Activated T-helper 1 cell treated with Interleukin-2 at 50 U/mL for 16 hours (primary cell): ENCODE results near the gene CABLES2.
A peak's percentile ranks its signal among the peaks of the same experiment; 100 is the strongest.

ENCODE experiments used
- DNase-seq: peaks from one replicate; pipeline ENCODE4 v3.0.0-alpha.2; 2020; ENCODE audit warnings: low read depth

Gene CABLES2, protein sequence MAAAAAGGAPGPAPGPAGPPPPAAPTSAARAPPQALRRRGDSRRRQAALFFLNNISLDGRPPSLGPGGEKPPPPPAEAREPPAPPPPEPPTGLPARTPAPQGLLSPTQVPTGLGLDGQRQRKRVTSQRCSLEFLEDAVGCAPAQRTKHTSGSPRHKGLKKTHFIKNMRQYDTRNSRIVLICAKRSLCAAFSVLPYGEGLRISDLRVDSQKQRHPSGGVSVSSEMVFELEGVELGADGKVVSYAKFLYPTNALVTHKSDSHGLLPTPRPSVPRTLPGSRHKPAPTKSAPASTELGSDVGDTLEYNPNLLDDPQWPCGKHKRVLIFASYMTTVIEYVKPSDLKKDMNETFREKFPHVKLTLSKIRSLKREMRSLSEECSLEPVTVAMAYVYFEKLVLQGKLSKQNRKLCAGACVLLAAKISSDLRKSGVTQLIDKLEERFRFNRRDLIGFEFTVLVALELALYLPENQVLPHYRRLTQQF

DNA sequence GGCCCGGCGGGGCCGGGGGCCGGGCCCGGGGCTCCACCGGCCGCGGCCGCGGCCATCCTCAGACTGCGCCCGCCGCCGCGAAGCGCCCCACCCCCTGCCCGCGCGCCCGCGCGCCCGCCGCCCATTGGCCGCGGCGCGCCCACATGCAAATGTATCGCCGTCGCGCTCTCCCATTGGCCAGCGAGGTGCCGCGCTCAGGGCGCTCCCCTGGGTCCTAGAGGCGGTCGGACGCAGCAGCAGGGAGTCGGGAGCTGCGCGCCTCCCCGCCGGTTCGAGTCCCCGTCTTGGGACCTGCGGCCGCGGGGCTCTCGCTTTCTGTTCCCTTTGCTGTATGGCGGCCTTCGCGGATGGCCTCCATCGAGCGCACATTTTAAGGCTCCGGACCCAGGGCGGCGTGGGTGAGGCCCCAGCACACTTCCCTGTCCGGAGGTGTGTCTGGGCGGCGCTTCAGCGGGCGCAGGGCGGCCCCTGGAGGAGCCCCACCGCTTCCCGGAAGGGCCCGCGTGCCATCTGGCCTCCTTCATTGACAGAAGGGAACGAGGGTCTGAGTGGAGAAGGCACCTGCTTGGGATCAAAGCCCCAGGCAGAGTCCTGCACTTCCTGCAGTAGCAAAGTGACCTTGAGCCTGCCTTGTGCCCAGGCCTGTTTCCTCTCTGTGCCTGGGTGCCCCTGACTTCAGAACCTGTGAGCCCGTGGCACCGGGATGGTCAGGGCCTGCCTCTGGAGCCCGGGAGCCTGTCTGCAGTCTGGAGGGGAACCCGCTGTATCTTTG is at the start of gene CABLES2:
TSS of gene CABLES2 (minus strand) at position 65 of the 772 bp plus-strand sequence. CDS start at position 56, 9 bp downstream.
- DNase-seq, result peak; percentile 89

DNA sequence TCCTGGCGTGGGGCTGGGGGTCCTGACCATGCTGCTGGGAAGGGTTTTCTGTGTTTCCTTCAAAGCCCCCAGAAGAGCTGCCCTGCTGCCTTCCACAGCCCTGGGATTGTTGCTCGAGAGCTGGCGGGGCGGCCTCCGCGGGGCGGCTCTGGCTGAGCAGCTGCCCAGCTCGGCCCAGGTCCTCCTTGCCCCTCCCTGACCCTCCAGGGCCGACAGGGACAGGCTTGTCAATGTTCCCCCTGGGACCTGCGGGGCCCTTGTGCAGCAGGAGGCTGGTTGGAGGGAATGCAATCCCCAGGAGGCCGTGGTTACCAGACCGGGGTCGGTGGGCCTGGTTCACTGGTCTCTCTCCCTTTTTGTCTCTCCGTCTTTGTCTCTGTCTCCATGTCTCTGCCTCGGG is 48.8 kb upstream of the CABLES2 start:
- DNase-seq, result no peak

DNA sequence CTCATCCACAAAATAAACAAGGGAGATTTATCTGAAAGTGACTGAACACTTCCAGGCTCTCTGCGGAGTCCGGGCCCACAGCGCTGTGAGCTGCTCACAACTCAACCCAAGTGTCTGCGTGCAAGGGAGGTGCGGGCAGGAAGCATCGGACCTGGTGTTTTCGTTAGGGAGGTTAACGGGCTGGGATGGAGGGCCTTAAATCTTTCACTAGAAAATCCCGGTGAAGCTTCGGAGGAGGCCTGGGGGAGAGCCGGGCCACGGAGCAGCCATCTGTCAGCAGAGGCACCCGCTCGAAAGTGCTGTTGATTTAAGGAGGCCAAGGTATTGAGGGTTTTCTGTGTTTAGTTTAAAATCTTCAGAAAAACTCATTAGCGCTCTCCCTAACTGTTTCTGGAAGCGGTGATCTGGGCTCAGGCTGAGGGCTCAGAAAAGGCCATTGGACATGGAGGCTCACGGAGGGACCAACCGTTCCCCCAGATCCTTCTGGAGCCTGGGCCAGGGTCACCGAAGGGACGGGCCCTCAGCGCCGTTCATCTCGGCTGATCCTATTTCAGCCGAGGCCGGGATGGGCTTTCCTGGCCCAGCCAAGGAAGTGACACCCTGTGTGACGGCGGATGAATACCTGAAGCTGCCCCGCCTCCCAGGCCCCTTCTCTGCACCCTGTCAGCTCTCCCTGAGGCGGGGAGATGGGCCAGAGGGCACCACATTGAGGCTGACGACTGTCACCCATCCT is 48.0 kb upstream of the CABLES2 start:
- DNase-seq, result no peak

- DNase-seq, result no peak
These were observed 46.2 kb upstream of the CABLES2 start for GRCh38 chr20:62453186-62453808.

DNA sequence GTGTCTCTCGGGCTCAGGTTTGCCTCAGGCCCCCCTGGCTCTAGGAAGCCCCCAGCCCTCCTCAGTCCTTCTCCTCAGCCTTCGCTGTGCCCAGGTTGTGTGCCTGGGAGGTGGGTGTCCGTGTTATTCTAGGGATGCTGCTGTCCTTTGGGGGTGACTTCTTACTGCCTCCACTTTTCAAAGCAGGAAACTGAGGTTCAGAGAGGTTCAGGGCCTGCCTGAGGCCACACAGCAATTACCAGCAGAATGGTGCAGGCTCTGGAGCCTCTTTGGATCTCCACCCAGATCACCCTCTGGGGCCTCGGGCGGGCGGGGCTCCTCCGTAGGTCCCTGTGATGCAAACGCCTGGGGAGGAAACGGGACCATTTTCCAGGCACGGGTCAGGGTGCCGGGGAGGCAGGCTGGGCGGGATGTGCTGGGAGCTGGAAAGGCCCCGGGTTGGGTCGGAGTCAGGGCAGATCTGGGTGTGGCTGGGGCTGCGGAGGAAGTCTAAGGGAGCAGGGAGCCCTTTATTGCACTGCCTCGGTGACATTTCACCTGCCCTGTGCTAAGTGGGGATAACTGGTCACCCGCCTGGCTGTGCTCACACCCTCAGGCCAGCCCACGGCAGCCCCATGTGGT is 45.5 kb upstream of the CABLES2 start:
- no peak for DNase-seq

GRCh38 chr20:62451970-62452369 is 44.9 kb upstream of the CABLES2 start:
- DNase-seq, result no peak

- DNase-seq, result no peak
These were observed 44.2 kb upstream of the CABLES2 start for GRCh38 chr20:62451156-62451767.

GRCh38 chr20:62449951-62450691 is 43.0 kb upstream of the CABLES2 start:
- DNase-seq, result no peak

GRCh38 chr20:62448788-62449187 is 41.7 kb upstream of the CABLES2 start:
- no peak for DNase-seq

DNA sequence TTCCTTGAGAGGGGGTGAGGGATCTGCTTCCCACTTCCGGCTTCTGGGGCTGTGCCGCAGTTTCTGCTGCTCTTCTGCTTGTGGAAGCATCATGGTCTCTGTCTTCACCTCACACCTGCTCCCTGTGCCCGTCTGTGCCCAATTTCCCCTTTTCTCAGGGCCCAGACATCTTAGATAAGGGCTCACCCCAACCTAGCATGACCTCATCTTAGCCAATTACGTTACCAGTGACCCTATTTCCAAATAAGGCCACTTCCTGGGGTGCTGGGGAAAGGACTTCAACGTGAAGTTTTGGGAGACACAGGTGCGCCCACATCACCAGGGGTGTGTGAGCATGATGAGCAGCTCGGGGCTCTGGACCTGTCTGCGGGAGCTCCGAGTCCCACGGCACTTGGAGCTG is 41.0 kb upstream of the CABLES2 start:
- no peak for DNase-seq

GRCh38 chr20:62446888-62447869 is 40.1 kb upstream of the CABLES2 start:
- no peak for DNase-seq

GRCh38 chr20:62446481-62446880 is 39.4 kb upstream of the CABLES2 start:
- DNase-seq, result no peak

GRCh38 chr20:62445553-62446340 is 38.7 kb upstream of the CABLES2 start:
- no peak for DNase-seq

GRCh38 chr20:62444286-62444685 is 37.2 kb upstream of the CABLES2 start:
- DNase-seq, result no peak

GRCh38 chr20:62441987-62442539 is 35.0 kb upstream of the CABLES2 start:
- DNase-seq, result no peak

- no peak for DNase-seq
These were observed 32.1 kb upstream of the CABLES2 start for GRCh38 chr20:62439218-62439617.

- DNase-seq, result no peak
These were observed 30.8 kb upstream of the CABLES2 start for GRCh38 chr20:62437927-62438326.

- DNase-seq, result no peak
These were observed 30.4 kb upstream of the CABLES2 start for GRCh38 chr20:62437496-62437895.
